Measurements from ENCODE around the gene ARHGAP24.

Gene ARHGAP24

GRCh38 chr4:85455942-85456341 lies 19.0 kb upstream of the ARHGAP24 start:
- TF ChIP-seq, protein P1, sequence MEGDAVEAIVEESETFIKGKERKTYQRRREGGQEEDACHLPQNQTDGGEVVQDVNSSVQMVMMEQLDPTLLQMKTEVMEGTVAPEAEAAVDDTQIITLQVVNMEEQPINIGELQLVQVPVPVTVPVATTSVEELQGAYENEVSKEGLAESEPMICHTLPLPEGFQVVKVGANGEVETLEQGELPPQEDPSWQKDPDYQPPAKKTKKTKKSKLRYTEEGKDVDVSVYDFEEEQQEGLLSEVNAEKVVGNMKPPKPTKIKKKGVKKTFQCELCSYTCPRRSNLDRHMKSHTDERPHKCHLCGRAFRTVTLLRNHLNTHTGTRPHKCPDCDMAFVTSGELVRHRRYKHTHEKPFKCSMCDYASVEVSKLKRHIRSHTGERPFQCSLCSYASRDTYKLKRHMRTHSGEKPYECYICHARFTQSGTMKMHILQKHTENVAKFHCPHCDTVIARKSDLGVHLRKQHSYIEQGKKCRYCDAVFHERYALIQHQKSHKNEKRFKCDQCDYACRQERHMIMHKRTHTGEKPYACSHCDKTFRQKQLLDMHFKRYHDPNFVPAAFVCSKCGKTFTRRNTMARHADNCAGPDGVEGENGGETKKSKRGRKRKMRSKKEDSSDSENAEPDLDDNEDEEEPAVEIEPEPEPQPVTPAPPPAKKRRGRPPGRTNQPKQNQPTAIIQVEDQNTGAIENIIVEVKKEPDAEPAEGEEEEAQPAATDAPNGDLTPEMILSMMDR (IDR thresholded peaks at IDR 0.05; ENCODE audit: insufficient read depth, low read length, missing control alignments), result no peak
- H3K4me3 ChIP-seq (ENCODE audit: low read depth, low read length), result no peak overlapping the region
- POLR2A ChIA-PET, result no interaction called here
- DNase-seq (ENCODE audit: low read depth, low spot score), result no peak
- CTCF ChIA-PET, result no interaction called here

DNA sequence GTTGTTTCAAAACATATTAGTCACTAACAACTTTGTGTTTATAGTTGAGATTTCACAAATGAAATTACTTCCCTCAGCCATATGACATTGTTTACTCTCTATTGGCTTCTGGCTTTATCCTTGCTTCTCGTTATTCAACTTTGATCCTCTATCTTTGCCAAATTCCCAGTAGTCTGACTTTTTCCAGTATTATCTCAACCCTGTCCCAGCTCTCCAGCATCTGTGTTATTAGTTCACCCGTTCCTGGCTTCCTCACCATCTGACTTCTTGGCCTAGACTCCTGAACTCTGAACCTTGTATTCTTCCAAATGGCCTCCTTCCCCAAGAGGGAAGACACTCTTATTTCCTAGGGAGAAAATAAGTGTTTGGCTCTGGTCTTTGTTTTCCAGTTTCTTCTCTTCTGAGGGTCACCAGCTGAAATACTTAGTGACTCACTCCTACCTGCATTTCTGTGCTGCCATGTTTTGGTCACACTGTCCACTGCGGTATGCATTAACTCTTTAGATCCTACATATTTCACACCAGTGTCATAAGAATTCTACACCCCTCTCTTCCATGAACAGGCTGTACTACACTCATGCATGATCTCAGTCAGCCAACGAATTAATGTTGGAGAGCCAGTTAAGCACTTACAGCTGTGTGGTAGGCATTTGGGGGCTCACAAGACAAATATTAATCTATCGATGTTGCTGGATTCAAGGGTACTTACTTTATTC lies 17.0 kb upstream of the ARHGAP24 start:
- POLR2A ChIA-PET, result no interaction called here
- CTCF ChIA-PET, result no interaction called here

GRCh38 chr4:85459736-85460135 lies 15.2 kb upstream of the ARHGAP24 start:
- ChIA-PET POLR2A (no interaction called here), CTCF (no interaction called here)
- TF ChIP-seq, protein P1 (IDR thresholded peaks at IDR 0.05; ENCODE audit: insufficient read depth, low read length, missing control alignments), result no peak
- no peak for DNase-seq (ENCODE audit: low read depth, low spot score)
- no peak overlapping the region for H3K4me3 ChIP-seq (ENCODE audit: low read depth, low read length)

More for the DNA sequence above, 17.0 kb upstream of the ARHGAP24 start:
- no peak for DNase-seq (ENCODE audit: low read depth, low spot score)
- no peak overlapping the region for H3K4me3 ChIP-seq (ENCODE audit: low read depth, low read length)
- TF ChIP-seq, protein P1 (IDR thresholded peaks at IDR 0.05; ENCODE audit: insufficient read depth, low read length, missing control alignments), result no peak

- H3K4me3 ChIP-seq (ENCODE audit: low read depth, low read length), result peak overlapping the region; percentile 71
- POLR2A ChIA-PET, result interaction anchor here (0.5 to 1.9 kb wide), 3 partner anchors 22 to 208 kb away, joined by 3 to 8 read pairs (median 3); no protein-coding TSS in a partner anchor
- CTCF ChIA-PET, result interaction anchor here (1.1 to 1.4 kb wide), 2 partner anchors 21 to 273 kb away, joined by 4 to 8 read pairs; no protein-coding TSS in a partner anchor
- TF ChIP-seq, protein P1 (IDR thresholded peaks at IDR 0.05; ENCODE audit: insufficient read depth, low read length, missing control alignments), result no peak
- DNase-seq (ENCODE audit: low read depth, low spot score), result no peak
Measured at GRCh38 chr4:85474356-85474755, 594 bp upstream of the ARHGAP24 start.

DNA sequence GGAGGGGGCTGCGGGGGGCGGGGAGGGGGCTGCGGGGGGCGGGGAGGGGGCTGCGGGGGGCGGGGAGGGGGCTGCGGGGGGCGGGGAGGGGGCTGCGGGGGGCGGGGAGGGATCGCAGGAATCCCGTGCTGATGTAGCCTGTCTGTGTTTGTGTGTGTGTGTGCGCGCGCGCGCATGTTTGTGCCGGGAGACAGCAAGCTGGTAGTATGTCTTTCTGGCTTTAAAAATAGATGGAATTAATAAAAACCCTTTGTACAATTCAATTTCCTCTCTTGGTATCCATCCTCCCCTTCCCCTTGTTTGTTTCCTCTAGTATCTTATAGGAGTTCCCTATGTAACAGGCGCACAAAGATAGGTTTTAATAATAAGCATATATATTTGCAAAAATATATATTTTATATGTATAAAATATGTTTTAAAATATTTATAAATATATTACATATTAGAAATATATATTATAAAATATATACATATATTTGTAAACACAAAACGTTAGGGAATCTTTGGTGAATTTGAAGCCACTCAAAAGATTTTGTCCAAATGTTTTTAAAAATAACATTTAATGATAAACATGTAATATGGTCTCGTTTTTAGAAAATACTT lies 782 bp downstream of the ARHGAP24 start:
- POLR2A ChIA-PET, result interaction anchor here (0.9 to 1.9 kb wide), 2 partner anchors 10 to 21 kb away, joined by 3 to 8 read pairs; no protein-coding TSS in a partner anchor
- CTCF ChIA-PET, result interaction anchor here (1.4 kb wide), 1 partner anchor 20 kb away, joined by 4 read pairs; no protein-coding TSS in a partner anchor
- TF ChIP-seq, protein P1 (IDR thresholded peaks at IDR 0.05; ENCODE audit: insufficient read depth, low read length, missing control alignments), result no peak
- no peak for DNase-seq (ENCODE audit: low read depth, low spot score)
- peak overlapping the region; percentile 71 for H3K4me3 ChIP-seq (ENCODE audit: low read depth, low read length)

DNA sequence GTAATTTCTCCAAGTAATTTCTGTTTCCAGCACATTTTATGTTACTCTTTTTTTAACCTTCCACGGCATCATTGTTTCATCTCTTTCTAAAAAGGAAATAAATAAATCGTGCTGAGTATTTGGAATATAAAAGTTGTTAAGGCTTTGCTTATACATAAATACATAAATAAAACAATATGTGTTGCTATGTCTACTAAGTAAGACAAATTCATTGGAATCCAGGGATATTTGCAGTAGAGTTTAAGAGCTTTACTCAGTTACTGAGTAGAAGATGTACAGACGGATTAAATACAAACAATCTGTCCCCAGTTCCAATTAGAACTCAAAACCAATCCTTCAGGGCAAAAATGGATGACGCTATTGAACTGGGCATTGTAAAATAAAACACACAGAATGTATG lies 1.4 kb downstream of the ARHGAP24 start:
- CTCF ChIA-PET, result no interaction called here
- no peak for DNase-seq (ENCODE audit: low read depth, low spot score)
- peak overlapping the region; percentile 39 for H3K4me3 ChIP-seq (ENCODE audit: low read depth, low read length)
- POLR2A ChIA-PET, result no interaction called here
- TF ChIP-seq, protein P1 (IDR thresholded peaks at IDR 0.05; ENCODE audit: insufficient read depth, low read length, missing control alignments), result no peak

Data from AG04449 (cell line).